Epidermal melanocyte (primary cell): ENCODE results near the gene CLASRP.
A peak's percentile ranks its signal among the peaks of the same experiment; 100 is the strongest.

Experiments
- DNase-seq: peaks from one replicate; pipeline ENCODE4 v3.0.0; 2011; ENCODE audit warnings: low spot score; ENCODE audit not compliant: insufficient read length

CLASRP gene

GRCh38 chr19:45021971-45022370 is 16.9 kb upstream of the CLASRP start:
- DNase-seq: no peak

GRCh38 chr19:45023048-45023447 is 15.8 kb upstream of the CLASRP start:
- no peak for DNase-seq

- DNase-seq: no peak
Measured at GRCh38 chr19:45025264-45025663, 13.6 kb upstream of the CLASRP start.

GRCh38 chr19:45027371-45027770 is 11.5 kb upstream of the CLASRP start:
- DNase-seq: no peak

GRCh38 chr19:45030825-45031224 is 8.0 kb upstream of the CLASRP start:
- DNase-seq: no peak

- no peak for DNase-seq
Measured at GRCh38 chr19:45032421-45032820, 6.4 kb upstream of the CLASRP start.

GRCh38 chr19:45035755-45036154 is 3.1 kb upstream of the CLASRP start:
- no peak for DNase-seq

- no peak for DNase-seq
Measured at GRCh38 chr19:45037393-45038169, 1.3 kb upstream of the CLASRP start.

GRCh38 chr19:45040059-45040771 is 1.4 kb downstream of the CLASRP start:
- DNase-seq: no peak

- DNase-seq: no peak
Measured at GRCh38 chr19:45041125-45041524, 2.3 kb downstream of the CLASRP start.

- no peak for DNase-seq
Measured at GRCh38 chr19:45045671-45046353, 7.0 kb downstream of the CLASRP start.

GRCh38 chr19:45046355-45046754 is 7.5 kb downstream of the CLASRP start:
- no peak for DNase-seq

- no peak for DNase-seq
Measured at GRCh38 chr19:45047188-45047797, 8.4 kb downstream of the CLASRP start.

GRCh38 chr19:45049073-45049736 is 10.4 kb downstream of the CLASRP start:
- no peak for DNase-seq

GRCh38 chr19:45050036-45050435 is 11.2 kb downstream of the CLASRP start:
- DNase-seq: no peak

GRCh38 chr19:45051929-45052579 is 13.2 kb downstream of the CLASRP start:
- no peak for DNase-seq

- DNase-seq: no peak
Measured at GRCh38 chr19:45056831-45057230, 18.0 kb downstream of the CLASRP start.

- DNase-seq: no peak
Measured at GRCh38 chr19:45057444-45057843, 18.6 kb downstream of the CLASRP start.

- no peak for DNase-seq
Measured at GRCh38 chr19:45058622-45059159, 19.8 kb downstream of the CLASRP start.

GRCh38 chr19:45059258-45059965 is 20.6 kb downstream of the CLASRP start:
- peak; percentile 77 for DNase-seq
